Forelimb muscle (tissue), 1 donor: ENCODE results near the gene SMCO3. TPM values are rescaled to one million over a fixed set of nuclear protein-coding genes. Genes with fewer than 3 reads are reported as not detected.

ENCODE experiments used
- polyA plus RNA-seq: library from polyadenylated mRNA; unstranded; fragments of 120-200 nt; gene quantifications from one replicate; pipeline ENCODE4 v1.2.1, GENCODE V29; 2013; ENCODE audit not compliant: insufficient read length

The SMCO3 gene
- polyA plus RNA-seq, 1 donor, result 0.13 TPM

Other genes with a start within 250 kb of the SMCO3 start
- gene PLBD1, start 246.3 kb downstream of the SMCO3 start, polyA plus RNA-seq, result 20.0 TPM
- gene GUCY2C, start 117.6 kb downstream of the SMCO3 start, polyA plus RNA-seq, result 0.16 TPM
- gene WBP11, start 10.7 kb downstream of the SMCO3 start, polyA plus RNA-seq, result 56.9 TPM
- 1.1 TPM for gene C12orf60, start 10.5 kb downstream of the SMCO3 start, polyA plus RNA-seq
- 0.19 TPM for gene ART4, start 29.3 kb upstream of the SMCO3 start, polyA plus RNA-seq
- gene MGP, start 71.7 kb upstream of the SMCO3 start, polyA plus RNA-seq, result 193 TPM
- gene ERP27, start 124.4 kb upstream of the SMCO3 start, polyA plus RNA-seq, result 0.11 TPM
- 32.3 TPM for gene ARHGDIB, start 147.4 kb upstream of the SMCO3 start, polyA plus RNA-seq
- gene PDE6H, start 158.9 kb upstream of the SMCO3 start, polyA plus RNA-seq, result not detected